Natural killer cell (primary cell): ENCODE data around the gene PHOSPHO1. TPM values are rescaled to one million over a fixed set of nuclear protein-coding genes. Genes with fewer than 3 reads are reported as not detected.
A peak's percentile ranks its signal among the peaks of the same experiment; 100 is the strongest.

Source experiments
- ATAC-seq, 3 donors: fragments of 150-1000 bp in 2 of 3; fragments of 200-7000 bp in 1 of 3; cut with Tn5 transposase; 1 replicate in 1 of 3; 2 replicates in 2 of 3; pipeline ENCODE4 v1.10.0; 2021; ENCODE audit warnings: mild to moderate bottlenecking in 2 of 3, moderate library complexity in 2 of 3
- DNase-seq, 2 donors: peaks; one replicate each; pipeline versions ENCODE4 v3.0.0 to v3.0.0-alpha.2; 2013 to 2021; ENCODE audit warnings: mixed read lengths in 1 of 2
- H3K27ac ChIP-seq: one replicate; pipeline ENCODE4 v1.5.1; 2013; ENCODE audit warnings: mild to moderate bottlenecking, low read length
- H3K27me3 ChIP-seq: one replicate; pipeline ENCODE4 v1.6.1; 2013; ENCODE audit warnings: low read length; ENCODE audit not compliant: control insufficient read depth, insufficient read depth
- H3K36me3 ChIP-seq: one replicate; pipeline ENCODE4 v1.6.1; 2013; ENCODE audit warnings: low read length; ENCODE audit not compliant: control insufficient read depth, insufficient read depth
- H3K4me1 ChIP-seq: one replicate; pipeline ENCODE4 v1.6.1; 2013; ENCODE audit warnings: low read length; ENCODE audit not compliant: control insufficient read depth, insufficient read depth
- H3K4me3 ChIP-seq: one replicate; pipeline ENCODE4 v1.5.1; 2013; ENCODE audit warnings: low read length
- H3K9me3 ChIP-seq: one replicate; pipeline ENCODE4 v1.6.1; 2013; ENCODE audit warnings: low read length; ENCODE audit not compliant: control insufficient read depth, insufficient read depth
- H3K27ac Mint-ChIP-seq, 2 donors: one replicate each; pipeline ENCODE4 v1.8.0; 2022; ENCODE audit warnings: mild to moderate bottlenecking in 2 of 2, mixed read lengths in 2 of 2, moderate library complexity in 1 of 2
- H3K27me3 Mint-ChIP-seq, 2 donors: one replicate each; pipeline ENCODE4 v1.8.0; 2022; ENCODE audit warnings: low read depth in 2 of 2, mixed read lengths in 2 of 2
- H3K36me3 Mint-ChIP-seq: one replicate; pipeline ENCODE4 v1.8.0; 2022; ENCODE audit warnings: mixed read lengths
- H3K4me1 Mint-ChIP-seq, 2 donors: one replicate each; pipeline ENCODE4 v1.8.0; 2022; ENCODE audit warnings: mixed read lengths in 2 of 2
- H3K4me3 Mint-ChIP-seq: one replicate; pipeline ENCODE4 v1.8.0; 2022; ENCODE audit warnings: mild to moderate bottlenecking, moderate library complexity, mixed read lengths
- H3K9me3 Mint-ChIP-seq, 2 donors: one replicate each; pipeline ENCODE4 v1.8.0; 2022; ENCODE audit warnings: mixed read lengths in 2 of 2
- CTCF ChIP-seq: fragments of 200-600 bp; IDR thresholded peaks from one replicate; pipeline ENCODE4 v1.8.0; 2022; ENCODE audit warnings: antibody characterized with exemption
- WGBS: methylation state at CpG from one replicate; pipeline ENCODE4 v1.1.7; 2013; ENCODE audit warnings: missing lambda C conversion rate; ENCODE audit not compliant: insufficient coverage; 5-methylcytosine and 5-hydroxymethylcytosine counted together
- intact Hi-C: fragments of 100-400 bp; cut with micrococcal nuclease; formaldehyde crosslinking; loops from one replicate; pipeline ENCODE4 v1.14.2; 2022
- total RNA-seq, 4 donors: library from RNA; stranded (reverse); fragments of 120-200 nt in 1 of 4; gene quantifications; one replicate each; pipeline versions ENCODE4 v1.2.3 to v1.2.4, GENCODE V29; 2013 to 2022

Gene PHOSPHO1
- total RNA-seq, 3 donors from 2014 or later (not counting 1 experiment from before 2014, with no cell fraction given) = 1.7 TPM; not detected in 2

GRCh38 chr17:49219987-49220386, 10.6 kb downstream of the PHOSPHO1 start:
- H3K9me3 Mint-ChIP-seq = no peaks in the 10 kb centered on the region
- peaks cover 3% of the 10 kb centered on the region for H3K36me3 Mint-ChIP-seq
- H3K27ac Mint-ChIP-seq = peak overlapping the region; percentile 81 to 98
- H3K4me3 ChIP-seq = no peak overlapping the region
- no peaks in the 10 kb centered on the region for H3K27me3 Mint-ChIP-seq
- intact Hi-C loops = loop anchor here (5.0 to 10.0 kb wide), 2 partner anchors 145 to 498 kb away; partner anchors contain the start of genes PRAC1, PRAC2 and ZNF652
- H3K4me1 Mint-ChIP-seq = peaks cover 62 to 83% of the 10 kb centered on the region in 2 donors
- peaks cover 99% of the 10 kb centered on the region for H3K4me1 ChIP-seq
- no peak for DNase-seq
- no peak for ATAC-seq
- 69% methylated on average over 15 of the region's 15 CpGs for WGBS
- peak; percentile 4 for TF ChIP-seq CTCF
- peaks cover 33% of the 10 kb centered on the region for H3K36me3 ChIP-seq
- no peaks in the 10 kb centered on the region for H3K9me3 ChIP-seq
- H3K4me3 Mint-ChIP-seq = peak overlapping the region; percentile 89
- H3K27ac ChIP-seq = peak overlapping the region; percentile 97
- H3K27me3 ChIP-seq = no peaks in the 10 kb centered on the region

DNA sequence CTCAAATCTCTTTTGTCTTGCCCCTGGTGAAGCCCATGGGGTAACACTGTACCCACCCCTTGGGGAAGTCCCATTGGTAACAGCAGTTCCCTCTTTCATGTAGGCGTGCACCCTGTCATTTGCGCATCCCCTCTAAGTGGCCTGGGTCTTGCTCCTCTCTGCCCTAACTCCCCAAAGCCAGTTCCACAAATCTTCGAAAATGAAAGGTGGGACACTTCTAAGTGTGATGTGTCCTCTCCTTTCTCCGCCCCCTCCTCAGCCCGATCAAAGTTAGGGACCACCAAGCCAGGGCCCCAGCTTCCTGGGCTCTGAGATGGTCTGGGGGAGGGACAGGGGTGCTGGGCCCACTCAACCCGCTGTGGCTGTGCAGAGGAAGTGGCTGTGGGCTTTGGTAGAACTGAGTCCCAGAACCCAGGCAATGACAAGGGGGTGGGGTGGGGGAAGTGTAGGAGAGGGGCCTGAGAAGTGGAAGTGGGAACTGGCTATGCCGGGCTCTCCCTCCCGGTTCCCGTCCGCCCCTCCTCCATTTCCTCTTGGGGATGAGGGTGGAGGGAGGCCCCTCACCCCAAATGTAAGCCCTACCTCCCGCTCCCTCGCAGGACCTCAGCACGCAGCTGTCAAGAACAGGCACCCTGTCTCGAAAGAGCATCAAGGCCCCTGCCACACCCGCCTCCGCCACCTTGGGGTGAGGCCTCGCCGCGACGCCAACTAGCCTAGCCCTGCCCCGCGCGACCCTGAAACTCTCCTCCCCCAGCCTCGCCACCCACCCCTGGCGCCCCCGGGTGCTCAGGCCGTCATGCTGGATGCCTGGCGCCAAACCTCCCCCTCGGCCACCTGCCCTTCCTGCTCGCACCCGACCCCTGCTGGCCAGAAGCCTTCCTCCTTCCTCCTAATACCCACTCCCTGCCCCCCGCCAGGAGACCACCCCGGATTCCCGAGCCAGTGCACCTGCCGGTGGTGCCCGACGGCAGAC, 11.4 kb downstream of the PHOSPHO1 start:
- 20% methylated on average over 32 of the region's 37 CpGs for WGBS
- Mint-ChIP-seq H3K36me3 (peaks cover 8% of the 10 kb centered on the region), H3K27me3 (no peaks in the 10 kb centered on the region), H3K9me3 (no peaks in the 10 kb centered on the region), H3K4me3 (peak overlapping the region; percentile 89), H3K27ac (peak overlapping the region; percentile 81 to 98), H3K4me1 (peaks cover 63 to 83% of the 10 kb centered on the region in 2 donors)
- Histone ChIP-seq H3K27ac (peak overlapping the region; percentile 97), H3K36me3 (peaks cover 36% of the 10 kb centered on the region), H3K4me1 (peaks cover 98% of the 10 kb centered on the region), H3K9me3 (no peaks in the 10 kb centered on the region), H3K4me3 (no peak overlapping the region), H3K27me3 (no peaks in the 10 kb centered on the region)
- DNase-seq (peak; percentile 77 to 85), ATAC-seq (peak; percentile 63 to 85 (median 71))
- TF ChIP-seq CTCF = peak; percentile 55
- intact Hi-C loops = loop anchor here (1.0 to 5.0 kb wide), 4 partner anchors 9 to 497 kb away; partner anchors contain the start of genes ABI3, GNGT2, PHOSPHO1 and PRAC1

DNA sequence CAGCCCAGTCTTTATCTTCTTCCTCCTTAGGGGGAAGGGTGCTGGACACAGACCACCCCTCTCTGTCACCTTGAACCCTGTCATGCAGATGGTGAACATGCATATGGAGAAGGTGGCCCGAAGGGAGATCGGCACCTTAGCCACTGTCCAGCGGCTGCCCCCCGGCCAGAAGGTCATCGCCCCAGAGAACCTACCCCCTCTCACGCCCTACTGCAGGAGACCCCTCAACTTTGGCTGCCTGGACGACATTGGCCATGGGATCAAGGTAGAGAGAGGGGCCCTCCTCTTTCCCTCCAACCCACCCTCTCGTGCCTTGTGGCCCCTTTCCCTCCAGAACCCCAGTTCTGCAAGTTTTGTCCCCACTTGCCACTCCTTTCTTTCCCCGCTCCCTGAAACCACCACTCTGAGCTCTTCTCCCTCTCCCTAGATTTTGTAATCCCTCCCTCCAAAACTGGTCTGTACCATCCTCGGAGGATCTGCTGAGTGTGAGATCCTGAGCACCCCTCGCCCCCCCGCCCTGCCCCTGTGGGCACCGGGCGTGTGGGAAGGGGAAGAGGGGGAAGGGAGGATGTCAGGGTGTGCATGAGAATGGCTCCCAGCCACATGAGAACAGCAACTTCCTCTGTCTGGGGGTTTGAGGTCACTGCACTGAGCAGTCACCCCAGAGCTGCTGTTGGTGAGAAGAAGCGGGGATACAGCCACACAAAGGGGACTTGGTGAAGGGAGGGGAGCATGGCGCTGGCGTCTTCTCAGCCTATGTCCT, 12.8 kb downstream of the PHOSPHO1 start:
- Mint-ChIP-seq H3K9me3 (no peaks in the 10 kb centered on the region), H3K4me1 (peaks cover 63 to 83% of the 10 kb centered on the region in 2 donors), H3K36me3 (peaks cover 8% of the 10 kb centered on the region), H3K27ac (peak overlapping the region; percentile 81 to 98), H3K27me3 (no peaks in the 10 kb centered on the region), H3K4me3 (peak overlapping the region; percentile 89)
- H3K27ac ChIP-seq = peak overlapping the region; percentile 97
- ATAC-seq (peak; percentile 58 to 81 (median 75)), DNase-seq (peak; percentile 73 to 93)
- peaks cover 35% of the 10 kb centered on the region for H3K36me3 ChIP-seq
- H3K9me3 ChIP-seq = no peaks in the 10 kb centered on the region
- intact Hi-C loops = loop anchor here (1.0 to 5.0 kb wide), 4 partner anchors 8 to 496 kb away; partner anchors contain the start of genes ABI3, GNGT2, PHOSPHO1 and PRAC1
- H3K27me3 ChIP-seq = no peaks in the 10 kb centered on the region
- H3K4me1 ChIP-seq = peaks cover 98% of the 10 kb centered on the region
- WGBS = 33% methylated on average over 16 of the region's 17 CpGs
- no peak for TF ChIP-seq CTCF
- peak overlapping the region; percentile 6 for H3K4me3 ChIP-seq
